ENCODE data around the gene PTP4A2. TPM values are rescaled to one million over a fixed set of nuclear protein-coding genes. Genes with fewer than 3 reads are reported as not detected.

PTP4A2 gene
- total RNA-seq, 4 donors from 2014 or later: 160 to 241 (median 173) TPM

- intact Hi-C loops (cut with DNase I): no loop called here
- H3K36me3 ChIP-seq: peaks cover 24 to 60% (median 50%) of the 10 kb centered on the region in 4 donors
- WGBS: 74% methylated on average over 2 of the region's 2 CpGs
- DNase-seq (ENCODE audit: extremely low spot score): no peak
- no peak overlapping the region for H3K4me3 ChIP-seq
- no peak for TF ChIP-seq EP300 (IDR thresholded peaks at IDR 0.05)
- no peak for TF ChIP-seq CTCF (IDR thresholded peaks at IDR 0.05)
- TF ChIP-seq POLR2AphosphoS5 (IDR thresholded peaks at IDR 0.05): no peak
- TF ChIP-seq POLR2A (IDR thresholded peaks at IDR 0.05; ENCODE audit: low read depth): no peak
- no peaks in the 10 kb centered on the region for H3K9me3 ChIP-seq
- no peaks in the 10 kb centered on the region for H3K27me3 ChIP-seq
- H3K4me1 ChIP-seq: peaks cover 0 to 13% (median under 1%) of the 10 kb centered on the region in 4 donors
- no peak overlapping the region for H3K27ac ChIP-seq (replicated peaks in 1 of 4)
Observed at GRCh38 chr1:31905681-31906080, 32.5 kb downstream of the PTP4A2 start.

GRCh38 chr1:31905093-31905509 is 33.1 kb downstream of the PTP4A2 start:
- 87% methylated on average over 6 of the region's 6 CpGs for WGBS
- TF ChIP-seq CTCF (IDR thresholded peaks at IDR 0.05): no peak
- TF ChIP-seq EP300 (IDR thresholded peaks at IDR 0.05): no peak
- no peak for TF ChIP-seq POLR2AphosphoS5 (IDR thresholded peaks at IDR 0.05)
- no peak for TF ChIP-seq POLR2A (IDR thresholded peaks at IDR 0.05; ENCODE audit: low read depth)
- Histone ChIP-seq H3K36me3 (peaks cover 24 to 54% (median 48%) of the 10 kb centered on the region in 4 donors), H3K27ac (replicated peaks in 1 of 4) (no peak overlapping the region), H3K9me3 (no peaks in the 10 kb centered on the region), H3K4me3 (no peak overlapping the region), H3K27me3 (no peaks in the 10 kb centered on the region), H3K4me1 (peaks cover 0 to 7% (median 0%) of the 10 kb centered on the region in 4 donors)
- no peak for DNase-seq (ENCODE audit: extremely low spot score)
- intact Hi-C loops (cut with DNase I): no loop called here

DNA sequence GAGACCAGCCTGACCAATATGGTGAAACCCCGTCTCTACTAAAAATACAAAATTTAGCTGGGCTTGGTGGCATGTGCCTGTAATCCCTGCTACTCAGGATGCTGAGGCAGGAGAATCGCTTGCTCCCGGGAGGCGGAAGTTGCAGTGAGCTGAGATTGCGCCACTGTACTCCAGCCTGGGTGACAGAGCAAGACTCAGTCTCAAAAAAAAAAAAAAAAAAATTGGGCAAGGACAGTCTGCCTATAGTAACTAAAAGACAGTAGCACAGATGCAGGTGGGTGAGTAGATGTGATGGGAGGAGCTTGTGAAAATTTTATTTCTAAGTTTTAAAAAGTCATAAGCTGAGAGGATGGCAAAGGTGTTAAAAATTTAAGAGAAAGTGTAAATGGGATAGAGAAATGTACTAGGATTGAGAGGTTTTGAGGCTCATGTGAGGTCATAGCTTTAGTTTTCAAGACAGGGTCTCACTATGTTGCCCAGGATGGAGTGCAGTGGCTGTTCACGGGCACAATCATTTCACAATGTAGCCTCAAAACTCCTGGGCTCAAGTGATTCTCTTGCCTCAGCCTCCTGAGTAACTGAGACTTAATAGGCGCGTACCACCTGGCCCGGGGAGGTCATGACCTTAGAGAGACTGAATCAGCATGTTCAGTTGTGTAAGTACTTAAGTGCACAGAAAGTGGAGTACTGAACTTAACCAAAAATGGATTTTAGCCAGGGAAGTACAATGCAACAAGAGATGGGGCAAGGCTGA is 33.7 kb downstream of the PTP4A2 start:
- H3K4me3 ChIP-seq: no peak overlapping the region
- H3K36me3 ChIP-seq: peaks cover 20 to 48% (median 42%) of the 10 kb centered on the region in 4 donors
- DNase-seq (ENCODE audit: extremely low spot score): no peak
- no peak overlapping the region for H3K27ac ChIP-seq (replicated peaks in 1 of 4)
- 80% methylated on average over 8 of the region's 9 CpGs for WGBS
- TF ChIP-seq EP300 (IDR thresholded peaks at IDR 0.05): no peak
- no peak for TF ChIP-seq CTCF (IDR thresholded peaks at IDR 0.05)
- TF ChIP-seq POLR2A (IDR thresholded peaks at IDR 0.05; ENCODE audit: low read depth): no peak
- no peak for TF ChIP-seq POLR2AphosphoS5 (IDR thresholded peaks at IDR 0.05)
- intact Hi-C loops (cut with DNase I): no loop called here
- no peaks in the 10 kb centered on the region for H3K9me3 ChIP-seq
- peaks cover 0 to 3% (median 0%) of the 10 kb centered on the region in 4 donors for H3K4me1 ChIP-seq
- H3K27me3 ChIP-seq: no peaks in the 10 kb centered on the region

GRCh38 chr1:31902510-31902860 is 35.7 kb downstream of the PTP4A2 start:
- H3K27me3 ChIP-seq: no peaks in the 10 kb centered on the region
- intact Hi-C loops (cut with DNase I): no loop called here
- no peak overlapping the region for H3K4me3 ChIP-seq
- peaks cover 0 to 3% (median 0%) of the 10 kb centered on the region in 4 donors for H3K4me1 ChIP-seq
- TF ChIP-seq POLR2AphosphoS5 (IDR thresholded peaks at IDR 0.05): no peak
- no peak for TF ChIP-seq EP300 (IDR thresholded peaks at IDR 0.05)
- TF ChIP-seq POLR2A (IDR thresholded peaks at IDR 0.05; ENCODE audit: low read depth): no peak
- DNase-seq (ENCODE audit: extremely low spot score): no peak
- H3K36me3 ChIP-seq: peaks cover 7 to 28% (median 25%) of the 10 kb centered on the region in 4 donors
- WGBS: 88% methylated on average over 5 of the region's 5 CpGs
- H3K27ac ChIP-seq (replicated peaks in 1 of 4): no peak overlapping the region
- H3K9me3 ChIP-seq: no peaks in the 10 kb centered on the region

DNA sequence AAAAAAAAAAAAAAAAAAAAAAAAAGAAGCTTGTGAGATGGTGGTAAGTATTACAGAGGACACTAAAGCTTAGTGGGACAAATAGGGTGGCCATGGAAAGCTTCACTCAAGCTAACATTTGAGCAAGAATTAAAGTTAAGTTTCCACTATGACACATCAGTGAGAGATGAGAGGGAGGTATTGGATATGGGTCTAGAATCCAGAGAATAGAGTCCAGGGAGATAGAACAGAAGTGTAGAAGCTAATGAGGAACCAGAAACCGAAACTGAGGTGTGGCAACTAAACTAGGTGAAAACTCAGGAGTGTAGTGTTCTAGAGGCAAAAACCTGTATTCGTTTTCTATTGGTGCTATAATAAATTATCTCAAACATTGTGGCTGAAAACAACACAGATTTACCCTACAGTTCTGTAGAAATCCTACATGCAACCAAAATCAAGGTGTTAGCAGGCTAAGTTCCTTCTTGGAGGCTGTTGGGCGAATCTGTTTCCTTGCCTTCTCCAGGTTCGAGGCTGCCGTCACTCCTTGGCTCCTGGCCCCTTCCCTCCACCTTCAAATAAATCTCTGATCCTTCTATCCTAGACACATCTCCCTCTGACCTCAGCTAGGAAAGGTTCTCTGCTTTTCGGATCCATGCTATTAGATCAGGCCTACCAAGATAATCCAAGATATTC is 36.2 kb downstream of the PTP4A2 start:
- intact Hi-C loops (cut with DNase I): no loop called here
- no peak overlapping the region for H3K4me3 ChIP-seq
- no peak overlapping the region for H3K27ac ChIP-seq (replicated peaks in 1 of 4)
- H3K4me1 ChIP-seq: peaks cover 0 to 3% (median 0%) of the 10 kb centered on the region in 4 donors
- H3K27me3 ChIP-seq: no peaks in the 10 kb centered on the region
- DNase-seq (ENCODE audit: extremely low spot score): no peak
- H3K9me3 ChIP-seq: no peaks in the 10 kb centered on the region
- TF ChIP-seq EP300 (IDR thresholded peaks at IDR 0.05) (no peak), POLR2A (IDR thresholded peaks at IDR 0.05; ENCODE audit: low read depth) (no peak), CTCF (IDR thresholded peaks at IDR 0.05) (no peak), POLR2AphosphoS5 (IDR thresholded peaks at IDR 0.05) (no peak)
- 95% methylated on average over 6 of the region's 6 CpGs for WGBS
- peaks cover 2 to 23% (median 20%) of the 10 kb centered on the region in 4 donors for H3K36me3 ChIP-seq
